ENCODE data around the gene KCNK10. TPM values are rescaled to one million over a fixed set of nuclear protein-coding genes. Genes with fewer than 3 reads are reported as not detected.

The KCNK10 gene
- total RNA-seq, 1 donor from 2014 or later = not detected

DNA sequence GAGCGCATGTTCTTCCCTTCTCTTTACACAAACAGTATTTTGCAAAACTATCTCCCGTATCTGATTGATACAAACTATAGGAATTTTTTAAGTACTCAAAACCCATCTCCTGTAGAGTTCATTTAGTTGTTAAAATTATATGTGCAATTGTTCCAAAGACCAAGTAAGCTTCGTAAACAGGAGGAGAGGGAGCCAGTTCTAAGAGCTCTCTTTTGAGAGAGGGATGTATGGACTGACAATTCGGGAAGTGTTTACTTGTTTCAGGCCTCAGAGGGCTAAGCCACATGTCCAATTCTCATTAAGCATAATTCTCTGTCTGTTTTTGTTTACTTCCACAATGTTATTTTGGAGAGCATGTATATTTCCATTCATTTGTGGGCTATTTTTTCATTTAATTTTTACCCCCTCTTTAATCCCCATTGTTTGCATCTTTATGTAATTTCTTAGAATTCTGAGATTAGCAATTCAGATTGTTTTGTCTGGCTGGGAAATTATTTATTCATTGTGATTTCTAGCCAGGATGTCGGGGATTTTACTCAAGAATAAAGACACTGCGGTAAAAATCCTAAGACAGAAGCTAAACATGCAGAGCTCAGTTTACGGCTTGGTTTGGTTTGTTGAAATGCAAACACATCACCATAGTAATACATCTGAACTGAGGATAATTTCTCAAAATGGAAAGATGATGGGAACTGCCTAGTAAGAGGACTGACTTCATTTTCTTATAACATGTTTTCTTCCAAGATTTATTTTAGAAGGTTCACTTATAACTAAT is 126.8 kb downstream of the KCNK10 start:
- H3K9me3 ChIP-seq = no peaks in the 10 kb centered on the region
- DNase-seq (ENCODE audit: low spot score in 2 of 2) = no peak
- H3K4me3 ChIP-seq = no peak overlapping the region
- intact Hi-C loops (cut with DNase I) = no loop called here
- H3K27ac ChIP-seq = no peak overlapping the region
- TF ChIP-seq, protein P1, sequence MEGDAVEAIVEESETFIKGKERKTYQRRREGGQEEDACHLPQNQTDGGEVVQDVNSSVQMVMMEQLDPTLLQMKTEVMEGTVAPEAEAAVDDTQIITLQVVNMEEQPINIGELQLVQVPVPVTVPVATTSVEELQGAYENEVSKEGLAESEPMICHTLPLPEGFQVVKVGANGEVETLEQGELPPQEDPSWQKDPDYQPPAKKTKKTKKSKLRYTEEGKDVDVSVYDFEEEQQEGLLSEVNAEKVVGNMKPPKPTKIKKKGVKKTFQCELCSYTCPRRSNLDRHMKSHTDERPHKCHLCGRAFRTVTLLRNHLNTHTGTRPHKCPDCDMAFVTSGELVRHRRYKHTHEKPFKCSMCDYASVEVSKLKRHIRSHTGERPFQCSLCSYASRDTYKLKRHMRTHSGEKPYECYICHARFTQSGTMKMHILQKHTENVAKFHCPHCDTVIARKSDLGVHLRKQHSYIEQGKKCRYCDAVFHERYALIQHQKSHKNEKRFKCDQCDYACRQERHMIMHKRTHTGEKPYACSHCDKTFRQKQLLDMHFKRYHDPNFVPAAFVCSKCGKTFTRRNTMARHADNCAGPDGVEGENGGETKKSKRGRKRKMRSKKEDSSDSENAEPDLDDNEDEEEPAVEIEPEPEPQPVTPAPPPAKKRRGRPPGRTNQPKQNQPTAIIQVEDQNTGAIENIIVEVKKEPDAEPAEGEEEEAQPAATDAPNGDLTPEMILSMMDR (IDR thresholded peaks at IDR 0.05) = no peak
- H3K27me3 ChIP-seq = no peaks in the 10 kb centered on the region
- H3K36me3 ChIP-seq = no peaks in the 10 kb centered on the region
- no peaks in the 10 kb centered on the region for H3K4me1 ChIP-seq

DNA sequence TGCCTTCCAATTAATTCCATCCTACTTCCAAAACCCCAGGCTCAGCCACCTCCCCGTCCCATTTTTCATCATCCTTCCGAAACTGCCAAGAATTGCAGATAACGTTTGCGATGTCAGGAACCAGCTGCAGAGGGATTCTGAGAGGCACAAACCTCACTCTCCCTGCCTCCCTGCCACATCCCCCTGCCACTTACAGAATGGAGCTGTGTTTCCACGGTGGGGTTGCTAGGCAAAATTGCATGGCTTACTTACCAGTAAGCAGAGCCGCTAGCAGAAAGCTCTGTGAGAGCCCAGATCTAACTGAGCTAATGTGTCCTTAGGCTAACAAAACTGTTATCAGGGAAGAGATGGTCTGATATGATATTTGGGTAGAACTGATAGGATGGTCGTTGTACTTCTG is 127.4 kb downstream of the KCNK10 start:
- Histone ChIP-seq H3K4me3 (no peak overlapping the region), H3K9me3 (no peaks in the 10 kb centered on the region), H3K27me3 (no peaks in the 10 kb centered on the region), H3K4me1 (no peaks in the 10 kb centered on the region), H3K36me3 (no peaks in the 10 kb centered on the region), H3K27ac (no peak overlapping the region)
- no peak for DNase-seq (ENCODE audit: low spot score in 2 of 2)
- intact Hi-C loops (cut with DNase I) = no loop called here
- TF ChIP-seq, protein P1 (IDR thresholded peaks at IDR 0.05) = no peak

DNA sequence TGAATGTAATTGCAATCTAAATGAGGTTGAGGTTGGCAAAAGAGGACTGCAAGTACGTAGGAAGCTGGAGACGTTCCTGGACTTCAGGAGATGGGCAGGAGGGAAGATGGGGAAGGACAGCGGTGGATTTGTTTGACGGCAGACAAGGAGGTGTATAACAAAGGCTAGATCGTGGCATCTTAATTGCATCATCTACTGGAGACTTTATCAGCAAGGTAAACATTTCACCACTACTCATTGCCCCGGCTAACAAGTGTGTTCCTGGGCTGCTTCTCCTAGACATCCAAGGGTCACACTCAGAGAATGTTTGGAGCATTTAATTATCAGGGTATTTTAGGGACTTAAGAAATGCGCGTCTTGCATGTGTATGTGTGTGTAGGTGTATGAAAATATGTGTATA is 128.5 kb downstream of the KCNK10 start:
- Histone ChIP-seq H3K9me3 (no peaks in the 10 kb centered on the region), H3K4me3 (no peak overlapping the region), H3K27ac (no peak overlapping the region), H3K36me3 (no peaks in the 10 kb centered on the region), H3K27me3 (no peaks in the 10 kb centered on the region), H3K4me1 (no peaks in the 10 kb centered on the region)
- intact Hi-C loops (cut with DNase I) = no loop called here
- no peak for DNase-seq (ENCODE audit: low spot score in 2 of 2)
- TF ChIP-seq, protein P1 (IDR thresholded peaks at IDR 0.05) = no peak

DNA sequence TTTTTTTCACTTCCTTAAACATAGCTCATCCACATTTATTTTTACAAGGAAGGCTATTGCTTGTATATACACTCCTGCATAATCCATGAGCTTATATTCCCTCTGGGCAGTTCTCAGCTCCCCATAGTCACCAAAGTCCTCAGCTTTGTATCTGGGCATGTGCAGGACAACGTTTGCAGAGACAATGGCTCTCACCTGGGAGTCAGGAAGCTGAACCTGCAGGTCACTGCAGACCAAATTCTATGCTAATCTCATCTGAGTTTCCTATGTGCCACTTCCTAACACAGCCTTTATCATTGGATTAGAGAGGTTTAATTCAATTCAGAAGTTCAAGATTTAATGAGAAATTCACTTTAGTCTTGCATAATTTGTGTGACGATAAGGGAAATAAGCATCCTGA is 131.5 kb downstream of the KCNK10 start:
- TF ChIP-seq, protein P1 (IDR thresholded peaks at IDR 0.05) = no peak
- no peak overlapping the region for H3K4me3 ChIP-seq
- no peaks in the 10 kb centered on the region for H3K4me1 ChIP-seq
- no peak overlapping the region for H3K27ac ChIP-seq
- DNase-seq (ENCODE audit: low spot score in 2 of 2) = no peak
- H3K9me3 ChIP-seq = no peaks in the 10 kb centered on the region
- no peaks in the 10 kb centered on the region for H3K27me3 ChIP-seq
- H3K36me3 ChIP-seq = no peaks in the 10 kb centered on the region
- intact Hi-C loops (cut with DNase I) = no loop called here

DNA sequence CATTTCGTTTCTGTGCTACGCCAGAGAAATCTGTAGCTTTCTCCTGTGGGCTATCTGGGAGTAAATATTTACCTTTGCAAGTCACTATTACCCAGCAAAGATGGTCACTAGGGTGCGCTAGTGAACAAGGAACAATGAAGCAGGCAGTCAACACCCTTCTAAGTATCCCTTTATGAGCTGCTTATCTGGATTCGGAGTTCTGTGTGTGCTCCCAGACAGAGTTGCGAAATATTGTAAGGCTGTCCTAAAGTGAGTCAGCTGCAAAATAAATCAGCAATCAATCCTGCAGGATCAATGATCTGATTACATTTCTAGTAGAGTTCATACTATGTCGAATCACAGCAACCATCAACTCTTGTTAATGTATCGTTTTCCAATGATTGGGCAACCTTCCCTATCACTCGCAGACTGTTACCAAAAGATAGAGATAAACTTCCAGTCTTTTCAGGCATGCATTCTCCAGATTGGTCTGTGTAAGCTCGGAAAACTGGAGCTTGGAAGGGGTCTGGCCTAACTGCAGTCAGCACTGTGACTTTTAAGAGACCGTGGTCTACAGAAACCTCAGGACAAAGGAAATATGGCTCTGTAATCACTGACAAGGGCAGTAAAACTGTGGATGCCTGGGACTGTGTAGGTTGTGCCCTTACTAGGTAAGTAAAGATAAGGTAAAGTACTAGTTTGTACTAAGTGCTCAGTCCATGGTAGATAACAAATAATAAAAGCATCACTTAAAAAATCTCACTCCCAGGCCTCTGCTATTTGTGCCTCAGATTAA is 133.5 kb downstream of the KCNK10 start:
- peak in 1 of 2 donors; percentile 75 for DNase-seq (ENCODE audit: low spot score in 2 of 2)
- Histone ChIP-seq H3K27ac (no peak overlapping the region), H3K27me3 (no peaks in the 10 kb centered on the region), H3K4me1 (no peaks in the 10 kb centered on the region), H3K36me3 (no peaks in the 10 kb centered on the region), H3K4me3 (no peak overlapping the region), H3K9me3 (no peaks in the 10 kb centered on the region)
- TF ChIP-seq, protein P1 (IDR thresholded peaks at IDR 0.05) = peak in 1 of 3 experiments; percentile 34
- intact Hi-C loops (cut with DNase I) = no loop called here

Measured in ascending aorta (tissue), 2 donors.